GM18498 (cell line): ENCODE data around the gene SS18.

Experiments
- ATAC-seq: cut with Tn5 transposase; IDR thresholded peaks from one replicate; pipeline ENCODE4 v1.9.1; 2021; ENCODE audit warnings: mild to moderate bottlenecking, moderate library complexity; ENCODE audit not compliant: unreplicated experiment

The SS18 gene

GRCh38 chr18:26073758-26074157, 16.7 kb downstream of the SS18 start:
- ATAC-seq = no peak

DNA sequence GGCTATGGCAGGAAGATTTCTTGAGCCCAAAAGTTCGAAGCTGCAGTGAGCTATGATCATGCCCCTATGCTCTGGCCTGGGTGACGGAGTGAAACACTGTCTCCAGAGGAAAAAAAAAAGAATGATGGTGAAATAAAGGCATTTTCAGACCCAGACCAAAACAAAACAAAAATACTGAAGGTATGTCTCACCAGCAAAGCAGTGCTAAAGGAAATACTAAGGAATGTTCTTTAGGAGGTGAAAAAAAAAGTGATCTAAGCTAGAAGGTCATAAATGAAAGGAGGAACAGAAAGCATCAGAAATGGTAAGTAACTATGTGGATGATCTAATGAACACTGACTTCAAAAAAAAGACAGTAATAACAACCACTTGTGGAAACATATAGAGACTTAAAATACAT, 18.7 kb downstream of the SS18 start:
- ATAC-seq = no peak

GRCh38 chr18:26071020-26071419, 19.4 kb downstream of the SS18 start:
- no peak for ATAC-seq

DNA sequence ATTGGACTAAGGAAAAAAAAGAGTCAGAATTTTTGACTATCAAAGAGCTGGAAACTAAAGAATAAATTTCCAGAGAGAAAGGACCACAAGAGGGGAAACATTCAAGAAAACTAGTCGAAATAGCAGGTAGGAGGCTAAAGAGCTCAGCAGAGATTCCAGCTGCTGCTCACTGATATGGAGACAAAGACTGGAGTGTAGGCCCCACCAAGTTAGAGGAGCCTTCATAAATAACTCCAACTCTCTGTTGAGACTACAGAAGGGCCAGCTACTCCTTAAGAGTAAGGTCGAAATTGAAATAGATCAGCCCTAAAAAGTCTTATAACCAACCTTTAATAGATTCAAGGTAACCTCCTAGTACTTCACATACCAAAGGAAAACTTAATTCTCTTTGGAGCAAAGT, 31.1 kb downstream of the SS18 start:
- no peak for ATAC-seq

GRCh38 chr18:26057344-26057773, 33.1 kb downstream of the SS18 start:
- no peak for ATAC-seq

GRCh38 chr18:26056291-26056690, 34.1 kb downstream of the SS18 start:
- no peak for ATAC-seq

DNA sequence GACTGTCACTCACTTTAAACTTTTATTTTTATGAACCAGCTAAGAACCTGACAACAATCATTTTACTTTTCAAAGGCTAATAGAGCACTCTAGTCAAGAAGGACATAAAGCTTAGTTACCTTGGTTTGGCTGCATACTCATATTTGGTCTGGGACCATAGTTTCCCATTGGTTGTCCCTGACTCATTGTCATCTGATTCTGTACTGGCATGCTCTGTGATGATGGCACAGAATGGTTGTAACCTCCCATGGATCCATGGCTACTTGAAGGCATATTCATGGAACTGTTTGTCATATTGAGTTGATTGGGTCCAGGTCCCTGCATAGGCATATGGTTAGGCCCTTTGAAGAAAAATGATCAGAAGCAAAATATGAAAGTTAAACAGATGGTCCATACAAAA, 37.9 kb downstream of the SS18 start:
- no peak for ATAC-seq

DNA sequence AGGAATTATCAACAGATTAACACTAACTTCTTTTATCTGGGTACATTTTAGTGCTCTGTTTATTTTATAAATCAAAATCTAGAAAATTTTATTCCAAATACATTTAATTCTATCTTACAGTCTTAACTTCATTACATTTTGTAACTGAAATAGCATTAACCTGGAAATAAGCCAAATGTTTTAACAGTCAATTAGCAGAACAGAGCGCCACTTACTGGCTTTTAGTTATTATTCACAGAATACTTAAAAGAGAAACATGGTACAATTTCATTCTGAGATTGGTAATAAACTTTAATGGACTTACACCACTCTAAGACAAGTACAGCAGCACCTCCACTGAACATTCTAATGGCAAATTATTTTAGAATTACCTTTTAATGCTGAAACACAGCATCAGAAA, 38.6 kb downstream of the SS18 start:
- no peak for ATAC-seq

- ATAC-seq = no peak
Measured at GRCh38 chr18:26046419-26047077, 43.9 kb downstream of the SS18 start.

DNA sequence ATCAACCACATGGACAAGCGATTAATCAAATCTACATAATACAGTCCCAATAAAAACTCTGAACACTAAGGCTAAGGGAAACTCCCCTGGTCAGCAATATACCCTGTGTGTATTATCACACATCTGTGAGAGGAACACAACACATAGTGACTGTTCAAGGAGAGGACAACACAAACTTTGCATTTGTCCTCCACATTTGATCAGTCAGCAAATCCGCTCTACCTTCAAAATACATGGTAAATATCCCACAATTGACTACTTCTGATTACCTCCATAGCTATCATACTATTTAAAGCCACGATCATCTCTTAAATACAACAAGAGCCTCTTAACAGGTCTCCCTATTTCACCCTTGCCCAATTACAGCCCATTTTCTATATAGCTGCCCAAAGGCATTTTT, 45.6 kb downstream of the SS18 start:
- no peak for ATAC-seq

DNA sequence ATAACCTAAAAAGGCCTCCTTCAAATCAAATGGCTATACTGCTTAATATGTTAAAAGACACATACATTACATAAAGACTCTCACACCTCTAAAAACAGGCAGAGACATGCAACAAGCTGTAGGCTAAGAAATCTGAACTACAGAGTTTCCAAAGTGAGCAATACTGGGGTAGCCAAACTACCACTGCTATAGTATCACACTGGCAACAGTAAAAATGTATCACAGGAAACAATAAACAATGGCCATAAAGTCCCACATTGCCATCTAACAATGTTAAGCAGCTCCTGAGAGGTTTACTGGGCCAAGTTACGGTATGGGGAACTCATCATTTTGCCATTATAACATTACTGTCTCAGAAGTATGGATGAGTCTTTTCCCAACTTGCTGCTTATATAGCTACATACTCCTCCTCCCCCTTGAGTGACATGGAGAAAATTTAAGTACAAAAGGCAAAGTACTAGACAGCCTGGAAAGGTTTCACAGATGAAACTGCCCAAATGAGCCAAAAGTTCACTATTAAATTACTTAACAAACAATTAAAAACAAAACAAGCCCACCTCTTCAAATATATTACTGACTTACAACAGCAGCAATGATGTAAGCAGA, 50.3 kb downstream of the SS18 start:
- no peak for ATAC-seq

DNA sequence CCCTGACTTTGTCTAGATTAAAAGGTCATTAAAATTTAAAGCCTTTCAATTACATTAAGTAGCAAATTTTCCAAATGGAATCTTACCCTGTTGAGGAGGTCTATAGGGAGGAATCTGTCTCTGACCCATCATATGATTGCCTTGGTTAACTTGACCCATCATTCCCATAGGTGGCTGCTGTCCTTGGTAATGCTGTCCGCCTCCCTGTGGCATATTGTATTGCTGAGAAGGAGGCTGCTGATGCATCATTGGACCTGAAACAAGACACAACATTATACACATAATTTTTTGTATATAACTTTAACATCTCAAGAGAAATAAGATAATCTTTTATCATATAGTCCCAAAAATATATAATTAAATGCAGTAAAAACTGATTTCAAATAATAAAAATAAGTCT, 51.2 kb downstream of the SS18 start:
- no peak for ATAC-seq

DNA sequence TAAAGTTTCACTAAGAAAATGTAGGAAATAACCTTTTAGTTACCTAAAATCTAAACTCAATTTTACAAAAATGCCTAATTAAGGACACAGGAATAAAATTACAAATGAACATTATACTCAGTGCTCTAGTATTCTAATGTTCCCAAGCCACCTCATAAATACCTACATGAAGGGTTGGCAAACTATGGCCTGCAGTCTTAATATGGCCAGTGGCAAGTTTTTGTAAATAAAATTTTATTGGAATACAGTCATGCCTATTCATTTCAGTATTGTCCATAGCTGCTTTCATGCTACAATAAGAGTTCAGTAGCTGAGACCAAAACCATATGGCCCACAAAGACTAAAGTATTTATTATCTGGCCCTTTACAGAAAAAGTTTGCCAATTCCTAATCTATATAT, 53.8 kb downstream of the SS18 start:
- no peak for ATAC-seq

DNA sequence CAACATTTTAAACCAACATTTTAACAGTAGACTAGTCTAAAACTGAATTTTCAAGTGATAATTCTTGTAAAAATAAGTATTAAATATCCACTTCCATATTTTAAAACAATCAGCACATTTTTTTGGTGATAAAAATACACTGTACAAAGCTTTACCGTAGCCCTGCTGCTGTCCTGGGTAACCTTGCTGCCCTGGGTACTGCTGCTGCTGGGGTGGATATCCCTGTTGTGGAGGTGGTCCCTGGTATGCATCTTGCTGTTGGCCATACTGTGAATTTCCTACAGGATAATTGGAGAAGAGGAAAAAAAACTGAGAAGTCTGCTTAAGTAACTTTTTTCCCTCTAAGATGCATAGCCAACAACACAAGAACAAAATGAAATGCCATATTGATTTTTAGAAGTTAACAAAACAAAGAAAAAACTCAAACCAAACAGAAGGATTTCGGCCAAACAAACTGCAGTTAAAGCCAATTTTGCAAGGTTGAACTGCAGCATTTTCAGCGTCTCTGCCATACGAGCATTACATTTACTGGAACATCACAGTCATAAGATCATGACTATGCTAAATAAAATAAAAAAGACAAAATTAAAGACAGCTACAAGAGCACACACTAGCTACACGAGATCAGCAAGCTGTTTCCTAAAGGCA, 55.4 kb downstream of the SS18 start:
- ATAC-seq = no peak

DNA sequence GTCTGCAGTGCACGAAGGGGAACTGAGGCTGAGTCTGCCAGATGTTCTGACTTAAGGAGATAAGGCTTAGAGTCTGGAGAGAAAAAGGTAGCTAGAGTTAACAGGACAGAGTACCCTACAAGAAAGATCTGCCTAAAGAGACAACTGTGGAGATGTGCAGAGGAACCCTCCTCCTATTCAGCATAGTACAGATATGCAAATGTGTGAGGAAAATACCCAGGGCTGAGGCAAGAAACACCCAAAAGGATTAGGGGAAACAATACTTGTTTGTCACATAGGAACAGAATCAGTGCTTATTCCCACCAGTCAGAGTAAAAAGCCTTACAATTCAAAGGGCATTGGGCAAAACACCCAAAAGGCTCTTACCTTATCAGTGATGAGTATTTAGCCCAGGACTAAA, 67.8 kb downstream of the SS18 start:
- no peak for ATAC-seq

GRCh38 chr18:26021061-26021754, 69.2 kb downstream of the SS18 start:
- no peak for ATAC-seq

- ATAC-seq = no peak
Measured at GRCh38 chr18:26017929-26018328, 72.5 kb downstream of the SS18 start.

GRCh38 chr18:26014462-26014861, 76.0 kb downstream of the SS18 start:
- ATAC-seq = no peak

GRCh38 chr18:26008619-26009018, 81.8 kb downstream of the SS18 start:
- ATAC-seq = no peak

DNA sequence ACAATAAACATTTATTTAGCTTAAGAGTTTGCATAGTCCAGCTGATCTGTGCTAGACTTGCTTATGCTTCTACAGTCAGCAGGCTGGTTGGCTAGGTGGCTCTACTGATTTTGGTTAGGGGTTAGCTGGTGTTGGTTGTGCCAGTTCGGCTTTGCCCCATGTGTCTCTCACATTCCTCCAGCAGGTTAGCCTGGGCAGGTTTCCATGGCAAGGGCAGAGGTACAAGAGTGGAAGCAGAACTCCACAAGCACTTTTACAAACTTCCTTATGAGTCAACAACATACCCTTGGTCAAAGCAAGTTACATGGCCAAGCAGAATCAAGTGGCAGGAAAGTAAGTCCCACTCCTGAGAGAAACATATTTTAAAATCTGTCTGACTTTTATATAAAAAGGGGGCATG, 82.3 kb downstream of the SS18 start:
- no peak for ATAC-seq

DNA sequence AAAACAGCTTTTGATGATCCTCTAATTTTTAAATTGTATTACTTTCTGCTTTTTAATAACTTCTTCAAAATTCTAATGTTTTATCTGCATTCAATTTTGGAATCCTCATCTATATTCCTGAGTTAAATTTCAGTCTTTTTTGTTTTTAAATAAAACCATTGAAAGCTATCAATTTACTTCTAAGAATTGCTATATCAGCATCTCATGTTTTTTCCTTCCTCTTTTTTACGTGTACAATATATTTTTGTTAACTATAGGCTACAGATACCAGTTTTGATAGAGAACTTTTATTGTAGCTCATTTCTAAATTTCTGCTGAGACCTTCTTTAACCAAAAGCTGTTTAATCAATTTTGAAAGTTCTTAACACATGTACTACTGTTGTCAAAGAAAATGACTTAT, 84.5 kb downstream of the SS18 start:
- ATAC-seq = no peak

- no peak for ATAC-seq
Measured at GRCh38 chr18:26004832-26005231, 85.6 kb downstream of the SS18 start.
